HG03565 (cell line): ENCODE data around the gene METTL24.
"Not testable (repeated sequence)": the region's sequence is repeated elsewhere in the genome, so short reads cannot be mapped to it uniquely, and the experiment has no call there.

Experiments used
- ATAC-seq: cut with Tn5 transposase; IDR thresholded peaks from one replicate; pipeline ENCODE4 v1.9.1; 2021; ENCODE audit warnings: mild to moderate bottlenecking, moderate library complexity; ENCODE audit not compliant: unreplicated experiment

METTL24 gene

GRCh38 chr6:110363748-110364147 is 5.6 kb upstream of the METTL24 start:
- no peak for ATAC-seq

GRCh38 chr6:110360676-110361075 is 2.5 kb upstream of the METTL24 start:
- ATAC-seq, result no peak

- no peak for ATAC-seq
Observed at GRCh38 chr6:110359556-110359955, 1.4 kb upstream of the METTL24 start.

- ATAC-seq, result no peak
Observed at GRCh38 chr6:110358553-110359160, 508 bp upstream of the METTL24 start.

- ATAC-seq, result no peak
Observed at GRCh38 chr6:110357298-110357663, 868 bp downstream of the METTL24 start.

- ATAC-seq, result no peak
Observed at GRCh38 chr6:110356778-110357177, 1.4 kb downstream of the METTL24 start.

- ATAC-seq, result no peak
Observed at GRCh38 chr6:110355727-110356126, 2.4 kb downstream of the METTL24 start.

GRCh38 chr6:110355022-110355421 is 3.1 kb downstream of the METTL24 start:
- no peak for ATAC-seq

GRCh38 chr6:110354153-110354552 is 4.0 kb downstream of the METTL24 start:
- no peak for ATAC-seq

- no peak for ATAC-seq
Observed at GRCh38 chr6:110353457-110354001, 4.6 kb downstream of the METTL24 start.

- no peak for ATAC-seq
Observed at GRCh38 chr6:110352563-110353262, 5.4 kb downstream of the METTL24 start.

GRCh38 chr6:110351986-110352385 is 6.2 kb downstream of the METTL24 start:
- ATAC-seq, result no peak

- ATAC-seq, result no peak
Observed at GRCh38 chr6:110351546-110351945, 6.6 kb downstream of the METTL24 start.

- not testable (repeated sequence) for ATAC-seq
Observed at GRCh38 chr6:110350593-110350992, 7.6 kb downstream of the METTL24 start.

- ATAC-seq, result no peak
Observed at GRCh38 chr6:110348961-110349690, 9.0 kb downstream of the METTL24 start.

- ATAC-seq, result no peak
Observed at GRCh38 chr6:110345025-110345424, 13.1 kb downstream of the METTL24 start.

- ATAC-seq, result no peak
Observed at GRCh38 chr6:110342759-110343158, 15.4 kb downstream of the METTL24 start.

GRCh38 chr6:110341663-110342596 is 16.2 kb downstream of the METTL24 start:
- no peak for ATAC-seq

GRCh38 chr6:110341067-110341466 is 17.1 kb downstream of the METTL24 start:
- ATAC-seq, result no peak

GRCh38 chr6:110340392-110340965 is 17.7 kb downstream of the METTL24 start:
- no peak for ATAC-seq
